Measurements from ENCODE around the gene PICALM.

Gene PICALM

DNA sequence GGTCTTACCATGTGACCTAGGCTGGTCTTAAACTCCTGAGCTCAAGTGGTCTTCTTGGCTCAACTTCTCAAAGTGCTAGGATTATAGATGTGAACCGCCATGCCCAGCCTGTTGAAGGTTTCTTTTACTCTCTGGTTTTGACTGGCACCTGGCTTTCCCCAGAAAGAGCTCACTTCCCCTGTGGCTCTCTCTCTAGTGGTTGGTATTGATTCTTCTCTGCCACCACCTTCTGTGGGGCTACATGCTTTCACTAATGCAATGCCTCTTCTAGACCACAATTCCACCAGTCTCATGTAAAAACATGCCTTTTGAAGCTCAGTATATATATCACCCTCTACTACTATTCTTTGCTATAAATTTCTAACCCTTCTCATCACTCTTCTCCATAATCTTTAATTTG, 146.5 kb downstream of the PICALM start:
- no peak overlapping the region for H3K4me3 ChIP-seq (ENCODE audit: control insufficient read depth, low read depth, low read length)
- TF ChIP-seq, protein P1, sequence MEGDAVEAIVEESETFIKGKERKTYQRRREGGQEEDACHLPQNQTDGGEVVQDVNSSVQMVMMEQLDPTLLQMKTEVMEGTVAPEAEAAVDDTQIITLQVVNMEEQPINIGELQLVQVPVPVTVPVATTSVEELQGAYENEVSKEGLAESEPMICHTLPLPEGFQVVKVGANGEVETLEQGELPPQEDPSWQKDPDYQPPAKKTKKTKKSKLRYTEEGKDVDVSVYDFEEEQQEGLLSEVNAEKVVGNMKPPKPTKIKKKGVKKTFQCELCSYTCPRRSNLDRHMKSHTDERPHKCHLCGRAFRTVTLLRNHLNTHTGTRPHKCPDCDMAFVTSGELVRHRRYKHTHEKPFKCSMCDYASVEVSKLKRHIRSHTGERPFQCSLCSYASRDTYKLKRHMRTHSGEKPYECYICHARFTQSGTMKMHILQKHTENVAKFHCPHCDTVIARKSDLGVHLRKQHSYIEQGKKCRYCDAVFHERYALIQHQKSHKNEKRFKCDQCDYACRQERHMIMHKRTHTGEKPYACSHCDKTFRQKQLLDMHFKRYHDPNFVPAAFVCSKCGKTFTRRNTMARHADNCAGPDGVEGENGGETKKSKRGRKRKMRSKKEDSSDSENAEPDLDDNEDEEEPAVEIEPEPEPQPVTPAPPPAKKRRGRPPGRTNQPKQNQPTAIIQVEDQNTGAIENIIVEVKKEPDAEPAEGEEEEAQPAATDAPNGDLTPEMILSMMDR (IDR thresholded peaks at IDR 0.05; ENCODE audit: control insufficient read depth, insufficient read depth, low read depth, low read length, missing control alignments), result no peak
- DNase-seq (ENCODE audit: low read depth), result no peak

DNA sequence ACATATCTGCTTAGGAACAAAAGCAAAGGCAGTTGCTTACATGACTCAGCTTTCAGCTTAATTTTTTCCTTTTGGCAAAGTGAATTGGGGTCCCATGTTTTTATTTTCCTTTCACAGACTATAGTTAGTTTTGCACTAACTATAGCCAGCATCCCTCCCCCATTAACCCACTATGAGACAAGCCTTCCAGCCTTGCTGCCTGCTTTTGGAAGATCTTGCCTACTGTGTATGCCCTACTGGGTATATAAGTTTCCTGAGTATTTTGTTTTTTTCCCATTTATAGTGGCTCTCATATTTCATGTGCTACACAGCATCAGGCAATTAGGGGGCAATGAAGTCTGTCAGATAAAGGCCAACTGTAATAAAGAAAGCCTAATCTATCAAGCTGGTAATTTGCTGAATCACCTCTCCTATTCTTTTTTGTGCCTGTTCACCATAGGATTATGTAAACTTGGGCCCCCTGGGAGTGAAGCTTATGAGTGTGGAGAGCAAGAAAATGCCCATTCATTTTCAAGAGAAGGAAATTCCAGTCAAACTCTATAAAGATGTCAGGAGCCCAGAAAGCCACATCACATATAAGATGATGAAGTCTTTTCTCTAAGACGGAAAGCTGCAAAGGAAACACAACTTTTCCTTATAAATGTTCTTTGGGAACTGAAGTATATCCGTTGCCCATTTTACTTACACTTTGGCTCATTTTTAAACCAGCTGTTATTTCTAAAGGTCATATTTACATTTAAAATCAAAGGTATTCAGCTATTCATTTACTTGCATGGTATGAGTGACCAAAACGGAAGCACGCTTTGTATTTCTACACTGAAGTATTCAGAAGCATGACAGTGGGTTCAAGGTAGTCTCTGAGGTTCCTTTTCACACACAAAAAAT, 149.7 kb downstream of the PICALM start:
- no peak for DNase-seq (ENCODE audit: low read depth)
- TF ChIP-seq, protein P1 (IDR thresholded peaks at IDR 0.05; ENCODE audit: control insufficient read depth, insufficient read depth, low read depth, low read length, missing control alignments), result no peak
- no peak overlapping the region for H3K4me3 ChIP-seq (ENCODE audit: control insufficient read depth, low read depth, low read length)

DNA sequence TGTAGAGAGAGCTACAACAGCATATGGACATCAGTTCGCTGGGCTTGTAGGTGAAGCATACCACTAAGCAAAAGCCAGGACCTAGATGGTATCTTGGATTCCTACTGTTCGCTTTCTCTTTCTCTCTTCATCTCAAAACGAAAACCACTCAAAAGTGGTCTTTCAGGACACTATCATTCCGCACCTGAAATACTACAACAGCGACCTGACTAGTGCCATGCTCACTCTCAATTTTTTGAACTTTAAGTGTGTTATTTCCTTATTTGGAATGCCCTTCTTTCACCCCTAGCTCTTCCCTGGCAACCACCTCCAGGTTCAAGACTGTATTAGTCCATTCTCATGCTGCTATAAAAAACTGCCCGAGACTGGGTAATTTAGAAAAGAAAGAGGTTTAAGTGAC, 154.5 kb downstream of the PICALM start:
- no peak for DNase-seq (ENCODE audit: low read depth)
- TF ChIP-seq, protein P1 (IDR thresholded peaks at IDR 0.05; ENCODE audit: control insufficient read depth, insufficient read depth, low read depth, low read length, missing control alignments), result no peak
- no peak overlapping the region for H3K4me3 ChIP-seq (ENCODE audit: control insufficient read depth, low read depth, low read length)

- TF ChIP-seq, protein P1 (IDR thresholded peaks at IDR 0.05; ENCODE audit: control insufficient read depth, insufficient read depth, low read depth, low read length, missing control alignments), result no peak
- no peak overlapping the region for H3K4me3 ChIP-seq (ENCODE audit: control insufficient read depth, low read depth, low read length)
- DNase-seq (ENCODE audit: low read depth), result no peak
Measured at GRCh38 chr11:85913513-85913912, 155.4 kb downstream of the PICALM start.

- no peak overlapping the region for H3K4me3 ChIP-seq (ENCODE audit: control insufficient read depth, low read depth, low read length)
- no peak for DNase-seq (ENCODE audit: low read depth)
- TF ChIP-seq, protein P1 (IDR thresholded peaks at IDR 0.05; ENCODE audit: control insufficient read depth, insufficient read depth, low read depth, low read length, missing control alignments), result no peak
Measured at GRCh38 chr11:85912414-85912813, 156.5 kb downstream of the PICALM start.

All from AG09309 (cell line).